ENCODE measurements around the gene MYO16. TPM values are rescaled to one million over a fixed set of nuclear protein-coding genes. Genes with fewer than 3 reads are reported as not detected.
A peak's percentile ranks its signal among the peaks of the same experiment; 100 is the strongest.

Gene MYO16
- total RNA-seq, 4 donors from 2014 or later = 0.53 TPM; not detected in 3

DNA sequence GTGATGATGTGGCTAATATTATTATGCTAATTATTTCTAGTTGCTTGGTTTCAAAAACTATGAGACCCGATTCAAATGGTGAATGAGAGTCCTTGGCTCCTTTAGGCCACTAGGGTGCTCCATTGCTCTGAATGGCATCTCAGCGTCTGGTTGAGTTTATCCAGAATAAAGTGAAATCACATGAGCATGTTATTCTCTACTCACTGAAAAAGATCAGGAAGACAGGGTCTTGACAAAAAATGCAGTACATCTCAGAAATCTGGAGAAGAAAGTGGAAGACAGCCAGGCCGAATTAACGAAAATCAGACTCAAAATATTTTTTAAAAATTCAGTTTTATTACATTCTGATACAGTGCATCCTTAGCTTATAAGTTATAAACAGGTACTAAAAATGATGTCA, 516.2 kb downstream of the MYO16 start:
- Histone ChIP-seq H3K4me1 (no peaks in the 10 kb centered on the region), H3K27ac (no peak overlapping the region), H3K9me3 (no peaks in the 10 kb centered on the region), H3K36me3 (no peaks in the 10 kb centered on the region), H3K4me3 (no peak overlapping the region), H3K27me3 (no peaks in the 10 kb centered on the region)
- TF ChIP-seq POLR2A (IDR thresholded peaks at IDR 0.05) (no peak), CTCF (IDR thresholded peaks at IDR 0.05) (peak in 5 of 6 experiments; percentile 25 to 84 (median 75))
- DNase-seq = peak in 1 of 3 donors; percentile 66

DNA sequence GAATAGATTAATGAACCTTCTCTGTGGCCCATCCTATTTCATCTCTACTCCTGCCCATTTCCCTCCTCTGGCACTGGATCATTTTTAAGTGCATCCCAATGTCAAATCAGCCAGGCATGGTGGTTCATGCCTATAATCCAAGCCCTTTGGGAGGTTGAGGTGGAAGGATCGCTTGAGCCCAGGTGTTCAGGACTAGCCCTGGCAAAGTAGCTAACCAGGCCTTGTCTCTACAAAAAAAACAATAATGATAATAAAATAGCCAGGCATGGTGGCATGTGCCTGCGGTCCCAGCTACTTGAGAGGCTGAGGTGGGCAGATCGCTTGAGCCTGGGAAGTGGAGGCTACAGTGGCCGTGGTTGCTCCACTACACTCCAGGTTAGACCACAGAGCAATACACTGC, 517.0 kb downstream of the MYO16 start:
- Histone ChIP-seq H3K27ac (no peak overlapping the region), H3K9me3 (no peaks in the 10 kb centered on the region)
- TF ChIP-seq POLR2A (IDR thresholded peaks at IDR 0.05) (no peak), CTCF (IDR thresholded peaks at IDR 0.05) (no peak)

DNA sequence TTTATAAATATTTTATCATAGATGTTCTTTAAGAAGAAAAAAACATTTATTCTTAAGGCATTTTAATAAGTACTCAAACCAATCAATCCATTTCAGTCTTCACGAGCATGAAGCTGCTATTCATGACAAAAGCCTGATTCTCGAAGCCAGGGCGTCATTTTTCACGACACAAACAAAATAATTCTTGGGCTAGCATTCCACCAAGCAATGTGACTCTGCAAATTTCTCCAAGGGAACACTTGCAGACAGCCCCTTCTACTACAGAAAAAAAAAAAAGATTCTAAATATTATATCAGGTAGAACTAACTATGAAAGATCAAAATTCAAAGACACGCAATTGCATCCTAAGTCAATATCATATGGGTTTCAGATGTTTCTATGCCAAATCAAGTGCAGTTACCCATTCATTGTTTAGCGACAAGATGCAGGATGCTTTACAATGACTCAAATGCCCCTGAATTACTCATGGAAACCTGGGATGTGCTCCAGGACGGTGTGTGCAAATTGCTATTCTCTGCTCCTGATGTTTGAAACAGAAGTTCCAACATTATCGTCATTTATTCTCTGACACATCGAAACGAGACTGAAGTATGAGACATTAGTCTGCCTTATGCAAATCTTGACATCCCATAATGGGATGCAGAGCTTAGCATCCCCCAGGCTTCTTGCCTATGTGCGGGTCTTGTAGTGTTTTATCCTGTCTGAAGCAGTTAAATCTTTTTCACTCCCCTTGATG, 517.7 kb downstream of the MYO16 start:
- no peaks in the 10 kb centered on the region for H3K4me1 ChIP-seq

More for the DNA sequence above, 517.0 kb downstream of the MYO16 start:
- DNase-seq = no peak
- no peaks in the 10 kb centered on the region for H3K36me3 ChIP-seq
- H3K27me3 ChIP-seq = no peaks in the 10 kb centered on the region
- H3K4me3 ChIP-seq = no peak overlapping the region
- H3K4me1 ChIP-seq = no peaks in the 10 kb centered on the region

DNA sequence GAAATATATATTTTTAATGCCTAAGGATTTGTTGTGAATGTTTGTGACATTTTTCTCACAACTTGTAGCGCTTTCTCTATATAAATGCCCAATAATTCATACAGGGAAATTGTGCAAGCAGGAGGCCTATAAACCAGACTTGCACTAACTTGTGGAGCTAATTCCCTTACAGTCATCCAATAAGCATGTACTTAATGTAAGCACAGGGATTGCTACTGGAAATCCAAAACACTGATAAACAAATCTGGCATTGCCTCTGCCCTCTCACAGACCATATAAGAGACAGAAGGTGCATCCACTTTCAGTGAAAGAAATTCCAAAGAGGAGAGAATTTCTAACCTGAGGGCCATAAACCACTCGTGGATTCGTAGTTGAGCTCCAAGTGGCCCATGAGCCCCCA, 518.8 kb downstream of the MYO16 start:
- Histone ChIP-seq H3K27ac (no peak overlapping the region), H3K36me3 (no peaks in the 10 kb centered on the region), H3K9me3 (no peaks in the 10 kb centered on the region), H3K4me3 (no peak overlapping the region), H3K27me3 (no peaks in the 10 kb centered on the region), H3K4me1 (no peaks in the 10 kb centered on the region)
- no peak for DNase-seq
- TF ChIP-seq CTCF (IDR thresholded peaks at IDR 0.05) (no peak), POLR2A (IDR thresholded peaks at IDR 0.05) (no peak)

More for the DNA sequence above, 517.7 kb downstream of the MYO16 start:
- Histone ChIP-seq H3K27ac (no peak overlapping the region), H3K36me3 (no peaks in the 10 kb centered on the region), H3K4me3 (no peak overlapping the region), H3K9me3 (no peaks in the 10 kb centered on the region), H3K27me3 (no peaks in the 10 kb centered on the region)
- TF ChIP-seq CTCF (IDR thresholded peaks at IDR 0.05) (no peak), POLR2A (IDR thresholded peaks at IDR 0.05) (no peak)
- DNase-seq = no peak

- H3K27me3 ChIP-seq = no peaks in the 10 kb centered on the region
- no peaks in the 10 kb centered on the region for H3K9me3 ChIP-seq
- H3K36me3 ChIP-seq = no peaks in the 10 kb centered on the region
- DNase-seq = no peak
- no peak overlapping the region for H3K27ac ChIP-seq
- H3K4me1 ChIP-seq = no peaks in the 10 kb centered on the region
- TF ChIP-seq POLR2A (IDR thresholded peaks at IDR 0.05) (no peak), CTCF (IDR thresholded peaks at IDR 0.05) (no peak)
- H3K4me3 ChIP-seq = no peak overlapping the region
Measured at GRCh38 chr13:109150696-109151095, 521.3 kb downstream of the MYO16 start.
